ENCODE measurements around the gene TACC3.

Gene TACC3

DNA sequence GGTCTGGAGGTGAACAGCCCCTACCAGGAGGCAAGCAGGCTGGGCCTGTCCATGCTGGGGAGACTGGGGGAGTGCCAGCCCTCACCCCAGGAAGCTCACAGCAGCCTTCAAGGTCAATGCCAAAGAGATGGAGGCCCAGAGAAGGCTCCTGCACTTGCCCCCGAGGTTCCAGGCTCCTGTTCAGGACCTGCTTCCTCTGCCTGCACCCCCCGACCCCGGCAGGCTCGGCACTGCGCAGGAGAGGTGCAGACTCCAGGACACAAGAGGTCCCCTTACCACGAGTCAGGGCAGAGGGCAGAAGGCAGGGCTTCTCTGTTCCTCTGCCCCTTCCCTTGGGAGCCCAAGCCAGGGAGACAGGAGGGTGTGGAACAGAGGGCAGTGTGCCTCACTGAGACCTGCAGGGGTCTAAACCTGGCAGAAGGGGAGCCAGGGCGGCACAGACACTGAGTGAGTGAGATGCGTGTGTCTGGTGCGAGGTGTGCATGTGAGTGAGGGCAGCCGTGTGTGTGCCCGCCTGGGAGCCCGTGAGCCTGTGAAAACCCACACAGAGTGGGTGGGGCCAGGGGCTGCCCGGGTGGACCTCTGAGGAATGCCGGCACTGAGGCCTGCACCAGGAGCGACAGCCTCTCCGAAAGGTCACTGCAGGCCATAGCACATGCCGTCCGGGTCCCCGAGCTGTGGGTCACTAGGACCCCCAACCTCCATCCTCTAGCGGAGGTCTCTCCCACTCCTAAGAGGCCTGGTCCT is 41.1 kb downstream of the TACC3 start:
- DNase-seq = no peak

DNA sequence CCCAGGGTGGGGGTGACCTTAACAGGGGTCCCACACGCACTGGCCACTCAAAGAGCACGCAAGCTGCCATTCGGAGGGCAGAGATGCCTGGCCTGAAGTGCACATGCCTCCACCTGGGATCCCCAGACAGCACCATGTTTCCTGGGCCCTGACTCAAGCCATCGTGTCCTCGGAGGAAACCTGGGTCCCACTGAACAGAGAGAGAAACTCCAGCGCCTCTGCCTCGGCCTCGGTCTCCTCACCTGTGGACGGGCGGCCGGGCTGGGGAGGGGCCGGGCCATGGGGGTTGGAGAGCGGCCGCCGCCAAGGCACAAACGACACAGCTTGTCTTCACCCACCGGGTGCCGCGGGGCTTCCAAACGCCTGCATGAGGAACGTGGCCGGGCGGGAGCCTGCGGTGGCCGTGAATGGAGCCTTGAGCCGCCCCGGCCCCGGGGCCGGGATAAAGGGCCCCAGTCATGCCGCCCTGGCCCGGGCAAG is 41.8 kb downstream of the TACC3 start:
- no peak for DNase-seq

DNA sequence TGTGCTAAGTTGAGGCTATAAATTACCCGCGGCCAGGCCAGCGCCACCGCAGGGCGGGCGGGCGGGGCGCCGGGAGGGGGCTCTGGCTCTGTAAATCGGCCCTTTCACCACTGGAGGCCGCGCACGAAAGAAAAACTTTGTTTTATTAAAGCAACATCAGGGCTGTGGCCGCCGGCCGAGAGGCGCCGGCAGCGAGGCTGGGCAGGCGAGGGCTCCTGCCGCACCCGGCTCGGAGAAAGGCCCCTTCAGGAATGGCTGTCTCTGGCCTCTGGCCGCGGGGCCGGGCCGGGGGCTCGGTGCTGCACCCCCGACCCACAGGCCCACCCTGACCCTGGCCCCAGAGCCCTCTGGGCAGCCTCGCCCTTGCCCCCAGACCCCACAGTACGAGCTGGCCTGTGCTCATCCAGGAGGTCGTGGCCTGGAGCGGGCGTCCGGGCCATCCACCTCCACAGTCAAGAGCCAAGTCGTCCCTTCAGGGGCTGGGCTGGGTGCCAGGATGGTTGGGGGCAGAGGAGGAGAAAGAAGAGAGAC is 42.3 kb downstream of the TACC3 start:
- DNase-seq = no peak

DNA sequence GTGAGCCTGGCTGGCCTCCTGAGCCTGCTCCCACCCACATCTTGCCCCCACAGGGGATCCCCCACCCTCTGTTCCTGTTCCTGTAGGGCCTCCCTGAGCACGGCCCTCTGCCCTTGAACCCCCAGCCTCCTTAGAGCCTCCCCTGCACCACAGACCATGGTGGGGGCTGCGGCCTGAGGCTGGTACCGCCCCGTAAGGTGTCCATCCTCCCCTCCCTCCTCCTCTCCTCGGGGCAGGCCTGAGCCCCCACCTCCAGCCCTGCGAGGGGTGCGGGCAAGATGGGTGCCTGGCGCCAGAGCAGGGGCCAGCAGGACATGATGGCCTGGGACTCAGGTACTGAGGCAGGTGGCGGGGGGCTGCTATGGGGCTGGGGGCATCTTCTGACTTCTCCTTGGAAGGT is 43.3 kb downstream of the TACC3 start:
- no peak for DNase-seq

DNA sequence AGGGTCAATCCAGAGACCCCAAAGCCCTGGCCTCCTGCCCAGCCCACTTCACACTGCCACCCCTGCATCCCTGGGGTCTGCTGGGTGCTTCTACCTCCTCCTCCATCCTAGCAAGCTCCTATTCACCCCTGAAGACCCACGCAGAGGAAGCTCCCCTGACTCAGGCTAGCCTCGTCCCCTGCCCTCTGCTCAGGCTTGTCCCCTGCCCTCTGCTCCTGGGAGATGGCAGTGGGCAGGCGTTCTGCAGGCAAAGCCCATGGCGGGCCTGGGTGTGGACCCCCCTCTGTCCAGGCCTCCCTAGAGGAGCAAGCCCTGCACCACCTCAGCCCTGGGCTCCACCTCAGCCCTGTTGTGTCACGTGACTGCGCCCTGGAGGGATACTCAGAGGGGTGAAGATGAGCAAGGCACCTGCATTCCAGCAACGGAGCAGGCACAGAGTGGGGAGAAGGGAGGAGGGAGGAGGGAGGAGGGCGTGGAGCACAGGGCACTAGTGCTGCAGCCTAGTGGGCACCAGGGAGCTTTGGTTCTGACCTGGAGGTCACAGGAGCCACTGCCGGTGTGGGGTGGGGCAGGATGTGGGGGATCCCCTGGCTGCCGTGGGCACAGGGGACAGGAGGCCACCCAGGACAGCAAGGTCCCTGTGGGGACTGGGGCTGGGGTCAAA is 44.2 kb downstream of the TACC3 start:
- DNase-seq = no peak

DNA sequence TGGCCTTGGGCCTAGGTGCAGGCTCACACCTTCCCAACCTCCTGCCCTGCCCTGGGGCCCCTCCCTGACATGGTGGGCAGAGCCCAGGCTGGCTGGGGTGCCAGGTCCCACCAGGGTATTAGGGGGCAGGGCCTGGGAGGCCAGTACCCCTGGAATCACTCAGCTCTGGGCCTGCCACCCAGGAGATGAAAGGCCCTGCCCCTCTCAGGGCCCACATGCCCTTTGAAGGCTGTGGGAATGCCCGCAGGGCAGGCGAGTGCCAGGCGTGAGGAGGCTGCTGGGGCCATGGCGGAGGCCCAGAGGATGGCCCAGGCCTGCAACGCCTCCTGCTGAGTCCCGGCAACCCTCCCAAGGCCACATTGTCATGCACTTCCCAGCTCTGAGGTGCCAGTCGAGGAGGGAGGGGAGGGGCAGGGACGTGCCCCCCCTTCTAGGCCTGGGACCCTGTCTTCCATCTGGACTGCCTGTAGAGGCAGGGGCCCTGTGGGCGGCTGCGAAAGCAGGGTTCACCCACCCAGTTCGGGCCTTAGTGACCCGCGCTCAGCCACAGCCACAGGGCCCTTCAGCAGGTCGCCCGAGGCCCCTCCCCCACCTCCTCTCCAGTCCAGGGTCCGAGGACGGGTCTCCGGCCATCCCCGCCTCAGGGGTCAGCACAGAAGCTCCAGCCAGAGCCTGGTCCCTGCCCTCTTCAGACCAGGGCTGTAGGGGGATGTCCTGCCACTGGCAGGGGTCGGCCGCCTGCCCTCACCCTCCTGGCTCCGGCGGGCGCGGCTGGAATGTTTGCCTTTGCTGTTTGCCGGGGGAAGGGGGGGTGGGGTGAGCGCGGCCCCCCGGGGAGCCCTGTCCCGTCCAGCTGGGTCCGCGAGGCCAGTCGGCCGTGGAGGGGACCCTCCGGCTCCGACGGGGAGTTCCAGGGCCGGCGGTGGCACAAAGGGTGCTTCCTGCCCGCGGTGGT is 45.1 kb downstream of the TACC3 start:
- no peak for DNase-seq

DNA sequence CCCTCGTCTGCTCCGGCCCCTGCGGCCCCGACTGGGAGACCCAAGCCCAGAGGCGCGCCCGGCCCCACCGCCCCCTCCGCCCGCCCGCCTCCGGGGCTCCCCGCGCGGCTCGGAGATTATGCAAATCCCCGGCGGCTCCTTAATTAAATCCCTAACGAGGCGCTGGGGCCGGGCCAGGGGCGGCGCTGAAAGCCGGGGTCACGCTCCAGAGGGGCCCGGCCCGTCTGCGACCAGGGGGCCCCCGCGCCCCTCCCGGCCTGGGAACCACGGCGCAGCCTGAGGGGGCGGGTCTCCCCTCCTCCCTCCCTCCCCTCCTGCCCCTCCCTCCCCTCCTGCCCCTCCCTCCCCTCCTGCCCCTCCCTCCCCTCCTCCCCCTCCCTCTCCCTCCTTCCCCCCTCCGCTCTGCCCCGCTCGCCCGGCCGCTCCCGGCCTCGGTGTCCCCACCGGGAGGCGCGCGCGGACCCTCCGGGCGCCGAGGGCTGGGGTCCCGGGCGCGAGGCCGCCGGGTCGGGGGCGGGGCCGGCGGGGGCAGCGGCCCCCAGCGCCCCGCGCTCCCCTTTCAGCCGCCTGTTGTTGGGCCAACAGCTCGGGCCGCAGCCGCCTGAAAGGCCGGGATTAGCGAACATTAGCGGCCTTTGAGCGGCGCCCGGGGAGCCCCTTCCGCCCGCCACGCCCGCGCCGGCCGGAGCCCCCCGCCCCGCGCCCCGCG is 45.9 kb downstream of the TACC3 start:
- no peak for DNase-seq

DNA sequence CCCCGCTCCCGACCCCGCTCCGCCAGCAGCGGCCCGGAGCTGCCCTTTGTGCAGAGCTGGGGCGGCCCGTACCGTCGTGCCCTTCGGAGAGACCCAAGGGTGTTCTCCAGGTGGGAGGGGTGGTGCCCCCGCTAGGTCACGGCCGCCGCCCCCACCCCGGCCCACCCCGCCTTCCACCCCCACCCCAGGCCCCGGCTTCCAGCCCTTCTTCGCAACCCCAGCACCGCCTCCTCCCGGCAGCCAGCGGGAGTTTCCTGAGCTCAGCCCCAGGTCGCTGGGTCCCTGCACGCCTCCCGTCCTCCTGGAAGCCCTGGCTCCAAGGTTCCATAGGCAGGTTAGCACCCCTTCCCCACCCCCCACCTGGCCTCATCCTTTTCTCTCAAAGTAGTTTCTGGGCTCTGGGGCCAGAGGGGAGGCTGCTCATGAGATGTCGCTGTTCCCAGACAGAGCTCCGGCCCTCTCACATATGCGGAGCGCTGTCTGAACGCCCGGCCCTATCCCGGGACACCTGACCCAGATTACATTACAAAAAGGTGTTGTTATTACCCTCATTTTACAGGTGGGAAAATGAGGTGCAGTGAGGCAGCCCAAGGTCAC is 46.5 kb downstream of the TACC3 start:
- DNase-seq = peak; percentile 13

DNA sequence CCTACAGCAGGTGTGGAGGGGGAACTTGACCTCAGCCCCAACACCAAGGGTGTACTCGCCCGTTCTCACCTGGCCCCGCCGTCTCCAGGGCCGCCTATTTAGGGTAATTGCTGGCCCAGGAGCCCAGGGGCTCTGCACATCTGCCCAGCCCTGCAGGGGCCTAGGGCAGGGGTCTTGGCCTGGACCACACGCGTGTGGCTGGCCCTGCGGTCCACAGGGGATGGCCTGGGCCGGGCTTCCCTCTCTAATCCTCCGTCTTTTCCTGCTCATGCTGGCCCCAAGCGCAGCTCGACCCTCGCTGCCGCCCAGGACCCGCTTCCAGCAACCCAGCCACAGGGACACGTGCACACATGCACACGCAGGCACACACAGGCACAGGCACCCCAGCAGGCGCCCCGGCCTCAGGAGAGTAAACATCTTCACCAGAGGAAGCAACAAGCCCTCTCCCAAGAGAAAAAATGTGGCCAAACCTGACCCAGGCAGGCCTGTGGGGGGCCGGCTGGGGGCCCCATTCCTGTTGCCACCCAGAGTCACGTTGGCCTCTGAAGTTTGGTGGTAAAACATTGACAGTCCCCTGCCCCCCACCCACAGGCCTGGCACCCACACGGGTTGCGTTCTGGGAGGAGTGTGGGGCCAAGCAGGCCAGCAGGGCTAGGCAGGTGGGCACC is 47.2 kb downstream of the TACC3 start:
- DNase-seq = no peak

DNA sequence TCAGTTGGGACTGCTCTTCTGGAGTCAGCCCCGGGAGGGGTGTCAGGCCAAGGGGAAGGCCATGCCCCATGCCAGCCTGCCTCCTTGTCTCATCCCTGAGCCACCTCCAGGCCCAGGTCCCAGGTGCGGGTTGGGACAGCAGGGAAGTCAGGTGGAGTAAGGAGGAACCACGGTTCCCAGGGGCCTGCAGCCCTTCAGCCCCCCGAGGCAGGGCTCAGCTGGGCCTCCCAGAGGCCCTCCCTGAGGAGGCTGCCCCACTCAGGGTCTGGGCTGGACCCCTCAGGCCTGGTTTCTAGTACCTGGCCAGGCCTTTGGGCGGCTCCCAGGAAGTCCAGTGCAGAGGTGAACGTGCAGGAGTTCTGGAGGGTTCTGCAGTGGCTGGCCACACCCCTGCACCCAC is 48.4 kb downstream of the TACC3 start:
- DNase-seq = no peak

DNA sequence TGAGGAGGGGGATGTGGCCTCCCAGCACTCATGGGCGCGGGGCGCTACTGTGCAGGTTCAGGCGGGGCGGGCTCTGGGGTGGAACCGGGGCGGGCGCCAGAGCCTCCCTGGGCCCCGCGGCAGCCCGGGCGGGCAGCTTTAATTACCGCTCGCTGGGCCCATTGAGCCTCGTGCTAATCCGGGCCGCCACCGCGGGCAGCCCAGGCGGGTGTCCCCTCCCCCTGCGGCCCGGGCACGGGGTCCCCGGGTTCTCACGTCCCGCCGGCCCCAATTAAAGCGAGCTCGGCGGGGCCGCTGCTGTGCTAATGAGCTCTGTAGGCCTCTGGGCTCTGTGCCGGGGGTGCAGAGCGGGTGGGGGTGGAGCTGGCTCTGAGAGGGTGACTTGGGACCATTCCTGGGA is 48.9 kb downstream of the TACC3 start:
- DNase-seq = no peak

DNA sequence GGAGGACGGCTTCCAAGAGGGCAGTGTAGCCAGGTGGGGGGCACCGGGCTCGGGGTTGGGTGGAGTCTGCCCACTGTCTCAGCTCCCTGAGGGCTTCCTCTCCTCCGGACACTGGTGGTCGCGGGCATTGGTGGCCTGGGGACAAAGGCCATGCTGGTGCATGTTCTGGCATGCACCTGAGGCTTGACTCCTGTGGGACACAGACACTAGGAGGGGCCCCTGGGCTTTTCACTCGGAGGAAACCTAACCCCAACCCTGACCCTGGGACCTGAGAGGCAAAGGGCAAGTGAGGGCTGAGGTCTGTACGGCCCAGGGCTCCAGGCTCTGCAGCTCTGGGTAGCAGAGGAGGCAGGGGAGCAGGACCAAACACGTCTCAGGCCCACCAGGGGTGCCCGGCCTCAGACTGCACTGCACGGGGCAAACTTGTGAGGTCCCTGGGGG is 49.5 kb downstream of the TACC3 start:
- no peak for DNase-seq

DNA sequence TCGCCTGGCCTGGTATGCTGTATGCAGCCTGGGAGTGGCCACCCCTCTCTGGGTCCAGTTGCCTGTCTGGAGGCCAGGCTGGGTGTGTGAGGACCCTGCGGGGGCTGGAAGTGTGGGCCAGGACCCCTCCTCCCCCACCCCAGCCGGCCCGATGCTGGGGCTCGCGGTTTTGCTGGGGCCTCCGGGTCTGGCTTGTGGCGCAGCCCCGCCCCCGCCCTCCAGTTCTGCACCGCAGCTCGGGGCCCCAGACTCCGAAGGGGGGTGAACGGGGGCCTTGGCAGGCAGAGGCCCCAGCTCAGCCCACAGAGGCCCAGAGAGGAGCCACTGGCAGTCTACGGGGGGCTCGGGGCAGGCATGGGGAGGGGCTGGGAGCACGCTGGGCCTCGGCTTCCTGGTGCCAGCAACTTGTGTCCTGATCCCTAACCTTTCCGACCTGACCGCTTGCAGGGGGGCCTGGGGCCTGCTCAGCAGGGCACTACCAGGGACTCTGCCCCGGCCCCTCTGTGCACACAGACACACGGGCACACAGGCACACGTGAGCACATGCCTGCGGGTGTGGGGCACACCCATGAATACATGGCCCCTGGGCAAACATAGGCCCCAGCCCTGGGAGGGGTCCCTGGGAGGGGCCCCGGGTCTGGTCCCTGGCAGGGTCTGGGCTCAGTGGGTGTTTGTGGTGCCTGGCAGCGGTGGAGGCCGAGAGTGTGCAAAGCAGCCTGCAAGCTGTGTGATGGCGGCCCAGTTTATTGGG is 50.4 kb downstream of the TACC3 start:
- DNase-seq = no peak

DNA sequence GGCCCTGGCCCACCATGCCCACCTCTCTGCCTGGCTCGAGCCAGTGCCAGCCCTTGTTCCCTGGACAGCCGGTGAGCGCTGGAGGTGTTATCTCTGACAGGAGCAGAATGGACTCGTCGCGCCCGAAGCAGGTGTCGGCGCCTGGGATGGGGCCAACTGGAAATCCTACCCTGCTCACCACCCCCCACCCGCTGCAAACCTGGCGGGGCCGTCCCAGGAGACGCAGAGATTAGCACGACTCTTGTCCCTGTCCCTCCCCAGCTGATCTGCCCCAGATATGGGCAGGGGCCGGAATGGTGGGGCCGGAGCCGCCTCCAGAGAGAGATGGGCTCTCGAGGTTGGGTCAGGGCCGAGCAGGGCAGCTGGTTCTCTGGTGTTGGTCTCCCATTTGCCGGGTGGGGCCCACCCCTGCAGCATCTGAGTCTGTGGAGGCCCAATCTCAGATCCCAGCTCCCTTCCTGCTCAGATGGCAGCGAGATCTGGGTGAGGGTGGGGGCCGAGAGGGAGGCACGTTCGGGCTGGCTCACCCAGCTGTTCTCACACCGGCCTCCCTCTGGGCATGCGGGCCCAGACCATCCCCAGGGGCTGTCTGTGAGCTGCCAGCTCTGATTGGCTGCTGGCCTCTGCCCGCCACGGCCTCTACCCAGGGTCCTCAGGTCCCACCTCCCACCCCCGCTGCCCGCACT is 51.7 kb downstream of the TACC3 start:
- DNase-seq = no peak

DNA sequence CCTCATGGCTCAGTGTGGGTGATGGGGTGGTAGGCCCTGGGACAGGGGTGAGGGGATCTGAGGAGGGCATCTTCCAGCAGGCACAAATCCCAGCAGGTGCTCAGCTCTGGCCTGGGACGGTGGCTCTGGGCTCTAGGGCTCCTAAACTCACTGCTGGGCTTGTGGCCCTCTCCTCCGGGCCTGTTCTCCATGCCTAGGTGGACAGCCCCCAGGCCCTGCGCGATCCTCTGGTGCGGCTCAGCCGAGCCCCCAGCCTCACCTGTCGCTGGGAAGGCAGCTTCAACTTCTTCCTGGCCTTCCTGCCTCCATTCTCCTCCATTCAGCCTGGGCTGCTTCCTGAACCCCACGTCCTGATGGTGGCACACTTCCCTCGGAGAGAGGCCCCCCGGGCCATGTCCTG is 52.4 kb downstream of the TACC3 start:
- no peak for DNase-seq

DNA sequence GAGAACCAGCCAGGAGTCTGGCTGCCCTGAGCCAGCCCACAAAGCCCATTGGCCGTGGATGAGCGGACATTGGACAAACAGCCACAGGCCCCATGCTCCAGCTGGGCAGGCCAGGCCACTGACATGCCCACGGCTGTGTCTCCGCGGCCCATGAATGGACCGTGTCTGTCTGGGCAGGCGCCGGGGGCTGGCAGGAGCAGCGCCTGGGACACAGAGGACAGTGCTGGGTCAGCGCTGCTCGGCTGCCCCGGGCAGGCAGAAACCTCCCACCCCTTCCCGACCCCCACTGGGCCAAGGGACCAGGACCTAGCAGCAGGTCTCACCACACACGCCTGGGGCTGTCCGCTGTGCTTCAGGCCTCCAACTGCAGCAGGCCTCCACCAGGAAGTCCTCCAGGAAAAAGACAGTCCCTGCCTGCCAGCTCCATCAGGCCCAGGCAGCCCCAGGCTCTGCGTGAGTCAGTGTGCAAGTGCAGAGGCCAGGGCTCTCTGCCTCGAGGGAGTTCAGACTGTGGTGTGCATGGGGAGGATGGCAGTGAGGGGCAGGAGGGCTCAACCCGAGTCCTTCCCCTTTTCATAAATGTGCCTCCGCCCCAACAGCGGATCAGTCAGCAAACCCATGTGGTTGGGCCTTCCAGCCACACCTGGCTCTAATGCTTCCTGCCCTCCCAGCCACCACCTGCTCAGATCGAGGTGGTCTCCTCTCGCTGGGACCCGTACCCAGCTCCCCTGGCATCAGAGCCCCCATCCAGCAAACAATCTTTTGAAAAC is 54.6 kb downstream of the TACC3 start:
- DNase-seq = no peak

DNA sequence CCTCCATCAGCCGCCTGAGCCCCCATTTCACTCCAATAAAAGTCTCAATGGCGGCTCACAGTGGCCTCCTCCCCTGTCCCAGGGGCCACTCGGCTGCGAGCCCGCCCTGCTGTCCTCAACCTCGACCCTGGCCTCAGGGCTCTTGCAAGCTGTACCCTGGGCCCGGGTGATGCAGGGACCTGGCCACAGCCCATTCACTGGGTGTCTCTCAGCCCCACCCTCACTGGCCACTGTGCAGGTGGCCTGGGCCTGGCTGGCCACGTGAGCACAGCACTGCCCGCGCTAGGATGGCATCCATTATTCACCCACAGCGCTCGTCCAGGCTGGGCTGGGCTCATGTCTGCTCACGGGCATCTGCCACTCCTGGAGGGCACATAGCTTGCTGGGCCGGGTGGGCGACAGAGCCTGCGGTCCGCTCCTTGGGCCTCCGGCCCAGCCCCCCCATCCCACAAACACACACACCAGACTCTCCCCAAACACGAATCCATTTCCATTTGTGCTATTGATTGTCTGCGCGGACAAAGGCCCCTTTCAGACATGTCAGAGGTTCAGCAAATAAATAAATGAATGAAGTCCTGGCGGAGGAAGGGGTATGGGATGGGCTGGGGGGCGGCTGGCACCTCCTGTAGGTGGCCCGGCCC is 55.3 kb downstream of the TACC3 start:
- DNase-seq = no peak

DNA sequence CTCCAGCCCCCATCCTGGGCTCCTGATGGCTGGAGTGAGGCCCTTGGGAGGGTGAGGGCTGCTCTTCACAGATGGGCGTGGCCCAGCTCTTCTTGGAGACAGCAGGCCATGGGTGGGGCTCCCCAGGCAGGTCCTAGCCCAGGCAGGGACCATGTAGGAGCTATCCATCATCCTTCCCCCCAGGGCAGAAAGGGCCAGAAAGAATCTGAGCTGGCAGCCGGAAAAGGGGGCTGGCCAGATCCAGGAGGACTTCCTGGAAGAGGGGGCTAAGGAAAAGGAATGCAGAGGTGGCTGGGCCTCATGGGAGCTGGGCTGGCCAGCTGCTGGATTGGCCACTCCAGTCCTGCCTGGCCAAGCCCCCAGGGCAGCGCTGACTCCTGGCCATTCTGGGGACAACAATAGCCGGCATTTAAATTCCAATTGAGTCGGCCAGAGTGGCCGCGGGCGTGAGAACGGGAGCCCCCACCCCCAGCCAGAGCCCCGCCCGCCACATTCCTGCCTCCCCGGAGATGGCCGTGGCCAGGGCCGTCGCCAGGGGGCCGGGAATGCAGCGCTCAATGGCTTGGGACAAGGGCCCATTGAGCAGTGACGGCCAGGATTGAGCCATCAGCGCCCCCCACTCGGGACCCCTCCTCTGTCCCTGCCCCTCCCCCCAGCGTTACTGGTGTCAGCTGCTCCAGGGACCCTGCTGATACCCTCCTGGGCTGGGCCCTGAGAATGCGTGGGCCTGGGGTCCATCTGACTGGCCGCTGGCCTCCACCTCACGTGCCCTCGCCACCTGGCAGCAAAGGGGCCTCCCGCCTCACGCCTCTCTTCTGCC is 56.7 kb downstream of the TACC3 start:
- DNase-seq = no peak
